PC-9 (cell line): ENCODE data around the gene BAG1. TPM values are rescaled to one million over a fixed set of nuclear protein-coding genes. Genes with fewer than 3 reads are reported as not detected.

ENCODE experiments used
- BruUV-seq: library from RNA; stranded (reverse); fragments of 400-500 nt; replicated peaks from 2 replicates; lab custom pipeline; 2021; lab: Mats Ljungman, UMichigan
- CTCF ChIA-PET: fragments of 300-600 bp; sonication (Branson Sonifier 250); formaldehyde crosslinking; loops from one replicate; lab custom pipeline; 2022; ENCODE audit warnings: antibody characterized with exemption; lab: Charles Lee
- POLR2A ChIA-PET: fragments of 300-600 bp; sonication (Branson Sonifier 250); formaldehyde crosslinking; loops from one replicate; lab custom pipeline; 2022; ENCODE audit warnings: antibody characterized with exemption; ENCODE audit not compliant: unreplicated experiment; lab: Charles Lee
- DNase-seq, 2 experiments: peaks; one replicate each; pipeline versions ENCODE4 v3.0.0 to v3.0.0-alpha.2; 2015 to 2022; ENCODE audit warnings: mixed read lengths in 1 of 2
- H2AFZ ChIP-seq: fragments of 200-600 bp; sonication (generic); 2 replicates; pipeline ENCODE4 v1.8.1; 2017; ENCODE audit warnings: antibody characterized with exemption
- H3F3A ChIP-seq: fragments of 200-600 bp; sonication (generic); 2 replicates; pipeline ENCODE4 v1.8.1; 2017; ENCODE audit warnings: antibody characterized with exemption, mild to moderate bottlenecking, low read depth; ENCODE audit not compliant: insufficient read depth
- H3K27ac ChIP-seq: fragments of 200-600 bp; sonication (generic); 2 replicates; pipeline ENCODE4 v1.6.1; 2016; ENCODE audit warnings: mixed run types
- H3K27me3 ChIP-seq: fragments of 200-600 bp; sonication (generic); 2 replicates; pipeline ENCODE4 v1.6.1; 2016; ENCODE audit warnings: low read depth, mixed run types; ENCODE audit not compliant: insufficient read depth
- H3K36me3 ChIP-seq: fragments of 200-600 bp; sonication (generic); 2 replicates; pipeline ENCODE4 v1.6.1; 2016; ENCODE audit warnings: low read depth, mixed run types
- H3K4me1 ChIP-seq: fragments of 200-600 bp; sonication (generic); replicated peaks from 2 replicates; pipeline ENCODE4 v1.6.1; 2016; ENCODE audit warnings: mixed run types; ENCODE audit not compliant: insufficient read depth
- H3K4me2 ChIP-seq: fragments of 200-600 bp; sonication (generic); 2 replicates; pipeline ENCODE4 v1.6.1; 2017; ENCODE audit warnings: mixed run types
- H3K4me3 ChIP-seq: fragments of 200-600 bp; sonication (generic); 2 replicates; pipeline ENCODE4 v1.6.1; 2016; ENCODE audit warnings: mixed run types
- H3K79me2 ChIP-seq: fragments of 200-600 bp; sonication (generic); 2 replicates; pipeline ENCODE4 v1.6.1; 2017; ENCODE audit warnings: low read depth, mixed run types
- H3K9me2 ChIP-seq: fragments of 200-600 bp; sonication (generic); 2 replicates; pipeline ENCODE4 v1.8.1; 2017; ENCODE audit warnings: mild to moderate bottlenecking; ENCODE audit not compliant: insufficient read depth
- H3K9me3 ChIP-seq: fragments of 200-600 bp; sonication (generic); 2 replicates; pipeline ENCODE4 v1.8.1; 2016; ENCODE audit warnings: low read depth; ENCODE audit not compliant: insufficient read depth
- H4K20me1 ChIP-seq: fragments of 200-600 bp; sonication (generic); 2 replicates; pipeline ENCODE4 v1.8.1; 2017; ENCODE audit not compliant: insufficient read depth
- EZH2 ChIP-seq: fragments of 200-600 bp; sonication (generic); IDR thresholded peaks from 2 replicates; pipeline ENCODE4 v1.8.0; 2017; ENCODE audit warnings: antibody characterized with exemption, low read depth
- intact Hi-C: fragments of 100-400 bp; cut with micrococcal nuclease; formaldehyde crosslinking; loops from one replicate; pipeline ENCODE4 v1.10.0; 2022; ENCODE audit not compliant: unreplicated experiment
- total RNA-seq: library from RNA; stranded (reverse); gene quantifications from 2 replicates; pipeline ENCODE4 v1.2.3, GENCODE V29; 2021
- TF ChIP-seq, protein P1 (sequence below): fragments of 200-600 bp; sonication (generic); conservative IDR thresholded peaks from 2 replicates; pipeline ENCODE4 v1.6.1; 2017; ENCODE audit warnings: mixed run types, antibody characterized with exemption, mild to moderate bottlenecking, moderate library complexity

The BAG1 gene
- total RNA-seq, 1 experiment from 2014 or later, result 21.9 TPM

DNA sequence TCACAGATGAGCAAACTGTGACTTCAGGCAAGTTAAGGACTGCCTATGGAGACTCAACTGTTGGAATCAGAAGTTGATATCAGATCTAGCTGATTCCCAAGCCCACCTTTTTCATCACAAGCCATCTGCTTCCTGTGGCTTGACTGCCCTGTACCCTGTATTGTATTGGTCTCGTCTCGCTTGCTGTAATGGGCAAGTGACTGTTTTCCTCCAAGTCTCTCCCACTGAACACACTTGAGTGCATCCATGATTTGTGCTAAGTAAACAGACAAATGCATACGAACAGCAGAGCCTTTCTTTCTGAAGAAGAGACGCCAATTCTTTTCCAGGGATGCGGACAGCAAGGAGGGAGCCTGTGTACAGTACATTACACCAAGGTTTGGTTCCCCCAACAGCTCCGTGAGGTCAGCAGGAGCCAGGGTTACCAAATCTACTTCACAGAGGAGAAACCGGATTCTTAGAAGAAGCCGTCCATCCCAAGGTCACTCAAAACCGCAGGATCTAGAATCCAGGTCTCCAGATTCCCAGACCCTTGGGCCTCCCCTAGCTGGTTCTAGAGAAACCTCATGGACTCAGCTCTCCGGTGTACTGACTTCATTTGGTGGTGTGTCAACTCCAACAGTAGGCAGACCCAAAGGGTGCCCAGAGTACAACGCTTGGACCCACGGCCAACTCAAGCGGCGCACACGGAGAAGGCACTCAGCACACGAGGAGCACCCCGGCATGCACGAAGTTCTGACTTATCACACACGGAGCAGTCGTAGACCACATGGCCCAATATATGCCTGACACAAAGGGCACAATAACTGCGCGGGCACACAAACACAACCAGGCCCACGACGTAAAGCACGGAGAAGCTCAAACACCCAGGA, 1.1 kb downstream of the BAG1 start:
- no peak for DNase-seq
- peaks cover 15% of the 10 kb centered on the region for H3K4me1 ChIP-seq
- H3K4me2 ChIP-seq, result peak overlapping the region; percentile 97
- H3F3A ChIP-seq, result no peaks in the 10 kb centered on the region
- peak overlapping the region; percentile 85 for H2AFZ ChIP-seq
- no peaks in the 10 kb centered on the region for H4K20me1 ChIP-seq
- peak overlapping the region; percentile 53 for H3K27ac ChIP-seq
- no peaks in the 10 kb centered on the region for H3K9me3 ChIP-seq
- peaks cover 35% of the 10 kb centered on the region for H3K79me2 ChIP-seq
- no peaks in the 10 kb centered on the region for H3K27me3 ChIP-seq
- no peak for TF ChIP-seq EZH2
- TF ChIP-seq, protein P1, sequence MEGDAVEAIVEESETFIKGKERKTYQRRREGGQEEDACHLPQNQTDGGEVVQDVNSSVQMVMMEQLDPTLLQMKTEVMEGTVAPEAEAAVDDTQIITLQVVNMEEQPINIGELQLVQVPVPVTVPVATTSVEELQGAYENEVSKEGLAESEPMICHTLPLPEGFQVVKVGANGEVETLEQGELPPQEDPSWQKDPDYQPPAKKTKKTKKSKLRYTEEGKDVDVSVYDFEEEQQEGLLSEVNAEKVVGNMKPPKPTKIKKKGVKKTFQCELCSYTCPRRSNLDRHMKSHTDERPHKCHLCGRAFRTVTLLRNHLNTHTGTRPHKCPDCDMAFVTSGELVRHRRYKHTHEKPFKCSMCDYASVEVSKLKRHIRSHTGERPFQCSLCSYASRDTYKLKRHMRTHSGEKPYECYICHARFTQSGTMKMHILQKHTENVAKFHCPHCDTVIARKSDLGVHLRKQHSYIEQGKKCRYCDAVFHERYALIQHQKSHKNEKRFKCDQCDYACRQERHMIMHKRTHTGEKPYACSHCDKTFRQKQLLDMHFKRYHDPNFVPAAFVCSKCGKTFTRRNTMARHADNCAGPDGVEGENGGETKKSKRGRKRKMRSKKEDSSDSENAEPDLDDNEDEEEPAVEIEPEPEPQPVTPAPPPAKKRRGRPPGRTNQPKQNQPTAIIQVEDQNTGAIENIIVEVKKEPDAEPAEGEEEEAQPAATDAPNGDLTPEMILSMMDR, result no peak
- no peaks in the 10 kb centered on the region for H3K9me2 ChIP-seq
- intact Hi-C loops, result loop anchor here (1.0 kb wide), 1 partner anchor 34 kb away; no protein-coding TSS in a partner anchor
- ChIA-PET POLR2A (interaction anchor here (0.5 kb wide), 1 partner anchor 884 kb away, joined by 7 read pairs; no protein-coding TSS in a partner anchor), CTCF (no interaction called here)
- BruUV-seq, result TSS peak; percentile 62
- peaks cover 8% of the 10 kb centered on the region; the same call in 1 of the 2 replicates for H3K36me3 ChIP-seq
- H3K4me3 ChIP-seq, result peak overlapping the region; percentile 89

DNA sequence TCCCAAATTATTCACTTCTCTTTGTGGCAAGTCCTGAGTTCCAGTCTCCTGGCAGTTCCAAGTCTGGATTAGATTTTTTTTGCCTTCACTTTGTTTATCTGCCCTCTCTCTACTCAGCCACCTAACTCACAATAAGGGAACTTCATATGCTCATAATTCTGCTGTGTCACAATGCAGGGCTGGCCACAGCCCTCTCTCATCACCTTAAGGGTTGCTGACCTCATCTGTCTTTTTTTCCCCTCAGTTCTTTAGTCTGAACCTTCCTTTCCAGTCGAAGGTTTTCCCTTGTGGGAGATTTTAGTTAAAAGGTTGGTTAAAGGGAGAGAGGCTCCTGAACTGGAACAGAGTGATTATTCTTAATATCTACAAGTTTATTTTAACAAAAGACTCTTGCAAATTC, 4.1 kb downstream of the BAG1 start:
- ChIA-PET CTCF (no interaction called here), POLR2A (no interaction called here)
- Histone ChIP-seq H3K9me3 (no peaks in the 10 kb centered on the region), H3K4me1 (peaks cover 9% of the 10 kb centered on the region), H3K9me2 (no peaks in the 10 kb centered on the region), H3K36me3 (peaks cover 15% of the 10 kb centered on the region), H3K27me3 (no peaks in the 10 kb centered on the region), H3K27ac (no peak overlapping the region), H3K4me2 (no peak overlapping the region), H3K79me2 (peaks cover 29% of the 10 kb centered on the region), H2AFZ (no peak overlapping the region), H4K20me1 (no peaks in the 10 kb centered on the region), H3K4me3 (no peak overlapping the region), H3F3A (no peaks in the 10 kb centered on the region)
- no peak for DNase-seq
- TF ChIP-seq, protein P1, result no peak
- TF ChIP-seq EZH2, result no peak
- BruUV-seq, result no TSS peak
- intact Hi-C loops, result no loop called here

DNA sequence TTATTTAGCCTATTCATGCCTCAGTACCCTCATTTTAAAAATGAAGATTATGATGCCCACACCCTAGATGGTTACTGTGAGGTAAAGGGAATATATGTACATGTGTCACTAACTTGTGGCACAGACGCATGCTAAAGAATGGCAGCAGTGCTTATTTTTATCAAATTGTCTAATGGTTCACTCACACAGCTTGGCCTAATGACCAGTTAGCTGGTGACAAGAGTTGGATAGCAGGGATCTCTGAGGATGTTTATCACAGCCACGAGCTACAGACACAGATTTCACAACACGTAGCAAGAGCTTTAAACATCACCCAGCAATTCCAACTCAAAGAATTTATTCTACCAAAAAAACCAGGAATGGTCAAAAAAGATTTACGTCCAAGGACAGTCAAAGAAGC, 7.2 kb downstream of the BAG1 start:
- Histone ChIP-seq H3K27ac (no peak overlapping the region), H3K4me1 (no peaks in the 10 kb centered on the region), H2AFZ (no peak overlapping the region), H3K9me3 (no peaks in the 10 kb centered on the region), H4K20me1 (no peaks in the 10 kb centered on the region), H3K79me2 (peaks cover 6% of the 10 kb centered on the region; the same call in 1 of the 2 replicates), H3K4me2 (no peak overlapping the region), H3K27me3 (no peaks in the 10 kb centered on the region), H3K4me3 (no peak overlapping the region), H3K9me2 (no peaks in the 10 kb centered on the region), H3K36me3 (peaks cover 15% of the 10 kb centered on the region), H3F3A (no peaks in the 10 kb centered on the region)
- CTCF ChIA-PET, result no interaction called here
- POLR2A ChIA-PET, result no interaction called here
- no peak for DNase-seq
- TF ChIP-seq, protein P1, result no peak
- TF ChIP-seq EZH2, result no peak
- BruUV-seq, result no TSS peak
- intact Hi-C loops, result no loop called here
